Measurements from ENCODE around the gene BCL11A.

BCL11A gene

GRCh38 chr2:60469536-60470317, 83.7 kb downstream of the BCL11A start:
- DNase-seq (ENCODE audit: extremely low read depth, low read depth): no peak
- no peak for TF ChIP-seq CTCF (IDR thresholded peaks at IDR 0.05; ENCODE audit: low read depth, low read length, missing control alignments)
- no peak overlapping the region for H3K4me3 ChIP-seq (replicated peaks; ENCODE audit: low read depth, low read length)

GRCh38 chr2:60468382-60469085, 84.9 kb downstream of the BCL11A start:
- no peak overlapping the region for H3K4me3 ChIP-seq (replicated peaks; ENCODE audit: low read depth, low read length)
- peak; percentile 50 for DNase-seq (ENCODE audit: extremely low read depth, low read depth)
- TF ChIP-seq CTCF (IDR thresholded peaks at IDR 0.05; ENCODE audit: low read depth, low read length, missing control alignments): no peak

GRCh38 chr2:60466161-60466702, 87.2 kb downstream of the BCL11A start:
- H3K4me3 ChIP-seq (replicated peaks; ENCODE audit: low read depth, low read length): no peak overlapping the region
- no peak for DNase-seq (ENCODE audit: extremely low read depth, low read depth)
- TF ChIP-seq CTCF (IDR thresholded peaks at IDR 0.05; ENCODE audit: low read depth, low read length, missing control alignments): no peak

- no peak for TF ChIP-seq CTCF (IDR thresholded peaks at IDR 0.05; ENCODE audit: low read depth, low read length, missing control alignments)
- no peak overlapping the region for H3K4me3 ChIP-seq (replicated peaks; ENCODE audit: low read depth, low read length)
- DNase-seq (ENCODE audit: extremely low read depth, low read depth): no peak
Measured at GRCh38 chr2:60465736-60466135, 87.7 kb downstream of the BCL11A start.

- no peak for DNase-seq (ENCODE audit: extremely low read depth, low read depth)
- no peak for TF ChIP-seq CTCF (IDR thresholded peaks at IDR 0.05; ENCODE audit: low read depth, low read length, missing control alignments)
- H3K4me3 ChIP-seq (replicated peaks; ENCODE audit: low read depth, low read length): no peak overlapping the region
Measured at GRCh38 chr2:60463249-60463648, 90.2 kb downstream of the BCL11A start.

GRCh38 chr2:60461421-60462108, 91.9 kb downstream of the BCL11A start:
- TF ChIP-seq CTCF (IDR thresholded peaks at IDR 0.05; ENCODE audit: low read depth, low read length, missing control alignments): no peak
- DNase-seq (ENCODE audit: extremely low read depth, low read depth): no peak
- no peak overlapping the region for H3K4me3 ChIP-seq (replicated peaks; ENCODE audit: low read depth, low read length)
